ENCODE measurements around the gene UBE2H. TPM values are rescaled to one million over a fixed set of nuclear protein-coding genes. Genes with fewer than 3 reads are reported as not detected.

The UBE2H gene
- total RNA-seq, 4 donors from 2014 or later, result 89.3 to 95.8 (median 90.9) TPM

GRCh38 chr7:129851174-129851573 lies 101.6 kb downstream of the UBE2H start:
- TF ChIP-seq CTCF (IDR thresholded peaks at IDR 0.05; ENCODE audit: low read depth), result no peak

- no peak for TF ChIP-seq CTCF (IDR thresholded peaks at IDR 0.05; ENCODE audit: low read depth)
Measured at GRCh38 chr7:129848436-129848835, 104.3 kb downstream of the UBE2H start.

- no peak for TF ChIP-seq CTCF (IDR thresholded peaks at IDR 0.05; ENCODE audit: low read depth)
Measured at GRCh38 chr7:129845972-129846327, 106.8 kb downstream of the UBE2H start.

GRCh38 chr7:129845178-129845971 lies 107.4 kb downstream of the UBE2H start:
- TF ChIP-seq CTCF (IDR thresholded peaks at IDR 0.05; ENCODE audit: low read depth), result no peak

GRCh38 chr7:129843978-129844840 lies 108.6 kb downstream of the UBE2H start:
- no peak for TF ChIP-seq CTCF (IDR thresholded peaks at IDR 0.05; ENCODE audit: low read depth)

GRCh38 chr7:129843365-129843898 lies 109.3 kb downstream of the UBE2H start:
- no peak for TF ChIP-seq CTCF (IDR thresholded peaks at IDR 0.05; ENCODE audit: low read depth)

- no peak for TF ChIP-seq CTCF (IDR thresholded peaks at IDR 0.05; ENCODE audit: low read depth)
Measured at GRCh38 chr7:129841465-129841864, 111.3 kb downstream of the UBE2H start.
